Right renal cortex interstitium (tissue), 3 donors: ENCODE data around the gene YAF2. TPM values are rescaled to one million over a fixed set of nuclear protein-coding genes. Genes with fewer than 3 reads are reported as not detected.
"Not testable (repeated sequence)": the region's sequence is repeated elsewhere in the genome, so short reads cannot be mapped to it uniquely, and the experiment has no call there.

Experiments
- DNase-seq, 3 donors: peaks; one replicate each; pipeline ENCODE4 v3.0.0-alpha.2; 2013; ENCODE audit warnings: low read depth in 3 of 3, low spot score in 2 of 3
- polyA plus RNA-seq, 3 donors: library from polyadenylated mRNA; unstranded; fragments of 120-200 nt; gene quantifications; one replicate each; pipeline ENCODE4 v1.2.1, GENCODE V29; 2013; ENCODE audit not compliant: insufficient read length in 3 of 3

YAF2 gene
- polyA plus RNA-seq, 3 donors: 25.7 to 31.9 (median 28.2) TPM

DNA sequence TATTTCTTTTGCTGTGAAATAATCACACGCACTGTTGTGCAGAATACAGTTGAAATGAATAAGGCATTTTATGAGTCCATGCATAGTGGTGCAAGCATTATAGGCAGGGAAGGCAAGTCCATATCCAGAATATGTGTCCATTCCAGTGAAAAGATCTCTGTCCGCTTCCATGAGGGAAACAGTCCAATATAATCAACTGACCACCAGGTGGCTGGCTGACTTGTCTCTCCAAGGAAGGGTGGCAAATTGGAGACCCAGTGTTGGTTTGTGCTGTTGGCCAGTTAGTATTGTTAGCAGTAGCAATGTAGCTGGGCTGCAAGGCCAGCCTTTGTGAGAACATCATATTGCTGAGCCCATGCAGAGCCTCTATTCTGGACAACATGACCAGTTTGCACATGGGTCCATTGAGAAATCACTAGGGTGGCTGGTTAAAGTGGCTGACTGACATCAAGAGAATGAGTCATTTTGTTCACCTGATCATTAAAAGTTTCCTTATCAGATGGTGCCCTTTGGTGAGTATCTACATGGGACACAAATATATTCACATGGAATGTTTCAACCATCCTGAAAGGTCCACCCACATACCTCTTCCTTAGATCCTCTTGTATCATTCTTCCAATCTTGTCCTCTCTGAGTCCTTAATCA is 17.3 kb upstream of the YAF2 start:
- no peak for DNase-seq

DNA sequence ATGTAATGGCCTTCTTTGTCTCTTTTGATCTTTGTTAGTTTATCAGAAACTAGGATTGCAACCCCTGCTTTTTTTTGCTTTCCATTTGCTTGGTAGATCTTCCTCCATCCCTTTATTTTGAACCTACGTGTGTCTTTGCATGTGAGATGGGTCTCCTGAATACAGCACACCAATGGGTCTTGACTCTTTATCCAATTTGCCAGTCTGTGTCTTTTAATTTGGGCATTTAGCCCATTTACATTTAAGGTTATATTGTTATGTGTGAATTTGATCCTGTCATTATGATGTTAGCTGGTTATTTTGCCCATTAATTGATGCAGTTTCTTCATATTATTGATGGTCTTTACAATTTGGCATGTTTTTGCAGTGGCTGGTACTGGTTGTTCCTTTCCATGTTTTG is 14.6 kb upstream of the YAF2 start:
- not testable (repeated sequence) for DNase-seq

- DNase-seq: not testable (repeated sequence)
Observed at GRCh38 chr12:42249033-42249432, 11.0 kb upstream of the YAF2 start.

- no peak for DNase-seq
Observed at GRCh38 chr12:42240131-42240750, 2.2 kb upstream of the YAF2 start.

DNA sequence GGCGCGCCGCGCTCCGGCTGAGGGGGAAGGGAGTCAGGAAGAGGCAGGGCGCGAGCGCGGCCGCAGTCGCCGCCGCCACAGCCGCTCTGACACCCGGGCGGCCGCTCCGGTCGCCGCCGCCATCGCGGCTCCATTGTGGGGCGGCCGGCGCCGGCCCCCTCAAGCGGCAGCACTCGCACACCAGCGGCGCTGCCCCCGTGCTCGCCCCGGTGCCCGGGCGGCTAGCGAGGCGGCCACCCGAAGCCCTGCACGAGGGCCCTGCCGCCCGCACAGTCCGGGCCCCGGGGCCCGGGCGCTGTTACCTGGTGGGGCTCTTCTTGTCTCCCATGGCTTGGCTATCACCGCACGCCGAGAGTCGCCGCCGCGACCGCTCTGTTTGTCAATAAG is 202 bp downstream of the YAF2 start:
- DNase-seq: no peak

- peak in 1 of 3 donors; percentile 56 for DNase-seq
Observed at GRCh38 chr12:42237052-42237852, 796 bp downstream of the YAF2 start.

DNA sequence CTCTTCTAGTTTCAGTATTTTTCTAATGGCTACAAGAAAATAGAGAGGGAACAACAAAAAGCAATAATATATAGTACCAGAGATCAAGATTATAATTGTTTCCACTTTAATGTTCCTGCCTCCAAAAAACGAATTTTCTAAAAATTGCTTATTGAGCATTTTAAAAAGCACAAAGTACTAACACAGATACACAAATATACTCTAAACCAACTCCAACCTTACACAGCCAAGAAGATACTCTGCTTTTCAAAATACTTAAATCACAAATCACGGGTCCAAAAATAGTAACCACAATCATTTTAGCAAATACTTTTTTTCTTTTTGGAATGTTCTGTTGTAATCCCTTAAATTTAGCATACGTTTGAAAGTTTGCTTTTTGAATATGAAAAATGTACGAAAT is 2.0 kb downstream of the YAF2 start:
- DNase-seq: no peak

- DNase-seq: no peak
Observed at GRCh38 chr12:42235426-42235825, 2.6 kb downstream of the YAF2 start.

GRCh38 chr12:42234970-42235369 is 3.1 kb downstream of the YAF2 start:
- no peak for DNase-seq

GRCh38 chr12:42227525-42227924 is 10.5 kb downstream of the YAF2 start:
- DNase-seq: not testable (repeated sequence)

DNA sequence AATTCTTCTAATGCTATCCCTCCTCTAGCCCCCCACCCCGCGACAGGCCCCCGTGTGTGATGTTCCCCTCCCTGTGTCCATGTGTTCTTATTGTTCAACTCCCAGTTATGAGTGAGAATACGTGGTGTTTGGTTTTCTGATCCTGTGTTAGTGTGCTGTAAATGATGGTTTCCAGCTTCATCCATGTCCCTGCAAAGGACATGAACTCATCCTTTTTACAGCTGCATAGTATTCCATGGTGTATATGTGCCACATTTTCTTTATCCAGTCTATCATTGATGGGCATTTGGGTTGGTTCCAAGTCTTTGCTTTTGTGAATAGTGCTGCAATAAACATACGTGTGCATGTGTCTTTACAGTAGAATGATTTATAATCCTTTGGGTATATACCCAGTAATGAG is 13.5 kb downstream of the YAF2 start:
- DNase-seq: not testable (repeated sequence)

DNA sequence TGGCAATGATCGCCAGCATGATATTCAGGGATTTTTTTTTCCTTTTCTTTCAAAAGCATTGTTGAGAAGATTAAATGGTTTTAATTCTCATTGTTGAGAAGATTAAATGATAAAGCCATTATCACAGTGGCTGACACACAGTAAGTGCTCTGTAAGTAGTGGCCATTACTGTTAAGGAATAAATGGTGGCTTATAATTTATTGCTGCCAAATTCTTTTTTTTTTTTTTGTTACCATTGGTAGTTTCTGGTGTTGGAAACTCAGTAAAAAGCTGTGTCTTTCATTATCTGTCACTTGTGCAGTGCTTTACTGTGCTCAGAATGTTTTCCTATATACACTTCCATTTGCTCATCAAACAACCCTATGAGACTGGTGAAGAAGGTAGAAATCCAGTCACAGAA is 15.3 kb downstream of the YAF2 start:
- no peak for DNase-seq

DNA sequence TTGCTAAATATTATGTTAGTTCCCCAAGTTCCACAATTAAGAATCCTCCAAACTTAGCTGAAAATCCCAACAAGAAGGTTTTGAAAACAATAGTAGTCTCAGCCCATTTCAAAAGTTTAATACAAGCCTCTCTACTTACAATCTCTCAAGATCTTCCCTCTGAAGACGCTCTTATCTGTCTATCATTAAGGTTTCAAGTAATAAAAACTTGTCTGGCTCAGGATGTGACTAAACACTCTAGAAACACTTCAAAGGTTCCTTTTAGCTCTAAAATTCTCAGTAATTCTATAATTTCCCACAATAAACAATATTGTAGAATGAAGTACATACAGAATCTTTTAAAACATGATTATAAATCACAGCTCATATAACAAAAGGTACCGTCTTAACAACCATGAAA is 16.3 kb downstream of the YAF2 start:
- no peak for DNase-seq

DNA sequence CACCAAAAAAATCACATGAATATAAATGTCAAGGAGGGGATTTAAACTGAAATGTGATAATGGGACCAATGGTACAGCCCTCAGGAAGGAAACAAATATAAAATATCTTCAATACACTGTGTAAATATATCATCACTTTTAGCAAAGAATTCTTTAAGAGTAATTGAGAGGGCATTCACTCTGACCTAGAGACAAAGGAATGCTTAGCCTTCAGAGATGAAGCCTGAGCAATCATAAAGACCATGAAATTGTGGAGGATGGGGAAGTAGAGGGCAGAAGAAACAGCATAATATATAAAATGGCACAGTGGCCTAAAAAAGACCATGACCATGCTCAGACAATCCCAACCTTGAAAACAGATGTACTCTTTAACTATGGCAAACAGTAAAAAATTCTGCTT is 20.4 kb downstream of the YAF2 start:
- DNase-seq: no peak

GRCh38 chr12:42216737-42217136 is 21.3 kb downstream of the YAF2 start:
- DNase-seq: no peak

DNA sequence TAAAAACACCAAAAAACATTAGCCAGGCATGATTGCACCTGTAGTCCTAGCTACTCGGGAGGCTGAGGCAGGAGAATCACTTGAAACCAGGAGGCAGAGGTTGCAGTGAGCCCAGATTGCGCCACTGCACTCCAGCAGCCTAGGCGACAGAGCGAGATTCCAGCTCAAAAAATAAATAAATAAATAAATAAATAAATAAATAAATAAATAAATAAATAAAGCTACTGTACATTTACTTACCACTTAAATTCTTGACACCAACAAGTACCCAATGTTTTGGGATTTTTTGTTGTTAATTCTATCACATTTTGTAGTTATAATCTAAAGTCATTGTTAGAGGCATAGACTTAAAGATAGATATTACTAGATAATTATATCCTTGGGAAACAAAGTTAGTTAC is 22.3 kb downstream of the YAF2 start:
- DNase-seq: not testable (repeated sequence)

DNA sequence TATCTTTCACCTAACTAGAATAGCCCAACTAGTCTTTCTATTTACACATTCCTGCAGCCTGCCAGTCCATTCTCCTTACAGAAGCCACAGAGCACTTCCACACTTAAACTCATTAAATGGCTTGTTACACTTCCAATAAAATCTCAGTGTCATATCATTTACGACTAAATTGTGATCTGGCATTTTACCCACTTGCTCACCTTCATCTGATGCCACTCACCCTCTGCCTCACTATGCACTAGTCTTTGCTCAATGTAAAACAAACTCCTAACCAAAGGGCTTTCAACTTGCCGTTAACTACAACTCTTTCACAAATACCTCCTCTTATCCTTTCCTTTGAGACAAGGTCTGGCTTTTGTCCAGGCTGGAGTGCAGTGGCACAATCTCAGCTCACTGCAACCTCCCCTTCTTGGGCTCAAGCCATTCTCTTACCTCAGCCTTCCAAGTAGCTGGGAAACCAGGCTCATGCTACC is 24.1 kb downstream of the YAF2 start:
- no peak for DNase-seq

- no peak for DNase-seq
Observed at GRCh38 chr12:42213023-42213422, 25.0 kb downstream of the YAF2 start.

DNA sequence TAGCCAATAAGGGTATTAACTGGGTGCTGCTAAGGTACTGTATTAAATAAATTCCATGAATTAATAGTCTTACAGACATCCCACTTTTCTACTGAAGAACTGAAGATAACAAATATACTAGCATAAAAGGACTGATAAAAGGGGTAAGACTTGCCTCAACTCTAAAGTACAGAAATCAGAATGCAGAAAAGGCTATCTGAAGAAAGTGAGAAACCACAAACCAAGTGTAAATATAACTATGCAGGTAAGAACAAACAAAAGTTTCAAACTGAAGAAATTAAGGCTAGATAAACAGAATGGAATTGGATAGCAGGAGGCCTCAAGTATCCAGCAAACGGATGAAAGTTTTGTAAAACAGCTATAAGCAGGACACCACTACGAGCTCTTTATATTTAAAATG is 29.5 kb downstream of the YAF2 start:
- no peak for DNase-seq

GRCh38 chr12:42204819-42205218 is 33.2 kb downstream of the YAF2 start:
- DNase-seq: no peak

DNA sequence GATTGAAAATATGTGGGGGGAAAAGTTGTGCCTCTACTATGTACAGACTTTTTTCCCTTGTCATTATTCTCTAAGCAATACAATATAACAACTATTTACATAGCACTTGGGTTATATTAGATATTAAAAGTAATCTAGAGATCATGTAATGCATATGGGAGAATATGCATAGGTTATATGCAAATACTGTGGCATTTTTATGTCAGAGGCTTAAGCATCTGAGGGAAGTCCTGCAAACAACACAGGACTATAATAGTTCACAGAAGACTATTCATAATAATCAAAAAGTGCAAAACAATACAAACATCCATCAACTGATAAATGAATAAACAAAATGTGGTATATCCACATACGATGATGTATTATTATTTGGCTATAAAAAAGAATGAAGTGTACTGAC is 33.7 kb downstream of the YAF2 start:
- no peak for DNase-seq

GRCh38 chr12:42201063-42201462 is 37.0 kb downstream of the YAF2 start:
- no peak for DNase-seq
